HG02588 (cell line): ENCODE results near the gene MTOR.
"Not testable (repeated sequence)": the region's sequence is repeated elsewhere in the genome, so short reads cannot be mapped to it uniquely, and the experiment has no call there.

Experiments
- ATAC-seq: cut with Tn5 transposase; IDR thresholded peaks from one replicate; pipeline ENCODE4 v1.9.1; 2021; ENCODE audit warnings: mild to moderate bottlenecking, moderate library complexity; ENCODE audit not compliant: unreplicated experiment

The MTOR gene

GRCh38 chr1:11067716-11068599 lies 194.4 kb downstream of the MTOR start:
- no peak for ATAC-seq

GRCh38 chr1:11065796-11066195 lies 196.6 kb downstream of the MTOR start:
- no peak for ATAC-seq

- no peak for ATAC-seq
Measured at GRCh38 chr1:11064942-11065341, 197.4 kb downstream of the MTOR start.

DNA sequence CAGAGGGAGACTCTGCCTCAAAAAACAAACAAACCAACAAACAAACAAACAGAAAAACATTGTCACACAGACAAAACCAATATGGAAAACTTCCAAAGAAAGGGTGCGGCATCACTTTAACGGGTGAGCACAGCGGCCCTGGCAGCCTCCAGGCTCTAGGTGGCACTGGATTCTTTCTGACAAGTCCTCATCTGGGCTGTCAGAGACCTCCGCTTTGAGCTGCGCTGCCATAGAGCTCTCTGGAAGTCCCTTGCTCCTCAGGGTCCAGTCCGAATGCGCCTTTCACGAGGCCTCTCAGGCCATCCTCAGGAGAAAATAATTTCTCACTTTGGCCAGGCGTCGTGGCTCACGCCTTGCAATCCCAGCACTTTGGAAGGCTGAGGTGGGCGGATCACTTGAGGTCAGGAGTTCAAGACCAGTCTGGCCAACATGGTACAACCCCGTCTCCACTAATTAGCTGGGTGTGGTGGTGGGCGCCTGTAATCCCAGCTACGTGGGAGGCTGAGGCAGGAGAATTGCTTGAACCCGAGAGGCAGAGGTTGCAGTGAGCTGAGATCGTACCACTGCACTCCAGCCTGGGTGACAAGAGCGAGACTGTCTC lies 198.3 kb downstream of the MTOR start:
- ATAC-seq: not testable (repeated sequence)

- no peak for ATAC-seq
Measured at GRCh38 chr1:11062965-11063401, 199.4 kb downstream of the MTOR start.

DNA sequence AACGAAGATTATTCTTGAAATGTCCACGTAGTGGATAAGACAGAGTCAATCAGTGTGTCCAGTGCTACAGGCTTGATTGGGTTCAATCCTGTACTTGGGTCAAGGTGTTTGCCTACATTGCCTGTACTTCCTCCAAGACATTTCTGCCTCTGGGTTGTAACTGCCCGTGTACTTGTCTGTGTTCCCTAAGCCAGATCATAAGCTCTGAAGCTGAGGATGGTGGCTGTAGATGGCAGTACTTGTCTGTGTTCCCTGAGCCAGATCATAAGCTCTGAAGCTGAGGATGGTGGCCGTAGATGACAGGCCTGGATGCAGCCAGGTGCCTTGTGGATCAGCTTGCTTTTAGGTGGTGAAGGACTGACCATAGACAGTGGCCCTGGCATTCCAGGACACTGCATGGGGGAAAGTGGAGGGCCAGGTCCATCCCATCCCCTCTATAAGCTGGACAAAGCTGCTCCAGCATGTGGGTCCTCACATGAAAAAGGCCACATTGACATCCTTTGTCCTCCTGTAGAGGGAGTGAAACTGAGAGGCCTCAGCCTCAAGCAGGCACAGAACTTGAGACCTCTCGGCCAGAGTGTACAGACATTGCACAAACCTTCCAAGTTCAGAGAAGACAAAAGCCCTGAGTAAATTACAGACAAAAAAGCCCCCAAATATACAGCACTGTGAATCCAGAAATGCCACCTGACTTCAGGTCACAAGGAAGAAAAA lies 200.5 kb downstream of the MTOR start:
- ATAC-seq: no peak

GRCh38 chr1:11059968-11060830 lies 202.2 kb downstream of the MTOR start, which contains the start of gene SRM:
SRM (minus strand) TSS chr1:11060018; CDS start chr1:11059943, 75 bp downstream.
- ATAC-seq: peak; percentile 90

DNA sequence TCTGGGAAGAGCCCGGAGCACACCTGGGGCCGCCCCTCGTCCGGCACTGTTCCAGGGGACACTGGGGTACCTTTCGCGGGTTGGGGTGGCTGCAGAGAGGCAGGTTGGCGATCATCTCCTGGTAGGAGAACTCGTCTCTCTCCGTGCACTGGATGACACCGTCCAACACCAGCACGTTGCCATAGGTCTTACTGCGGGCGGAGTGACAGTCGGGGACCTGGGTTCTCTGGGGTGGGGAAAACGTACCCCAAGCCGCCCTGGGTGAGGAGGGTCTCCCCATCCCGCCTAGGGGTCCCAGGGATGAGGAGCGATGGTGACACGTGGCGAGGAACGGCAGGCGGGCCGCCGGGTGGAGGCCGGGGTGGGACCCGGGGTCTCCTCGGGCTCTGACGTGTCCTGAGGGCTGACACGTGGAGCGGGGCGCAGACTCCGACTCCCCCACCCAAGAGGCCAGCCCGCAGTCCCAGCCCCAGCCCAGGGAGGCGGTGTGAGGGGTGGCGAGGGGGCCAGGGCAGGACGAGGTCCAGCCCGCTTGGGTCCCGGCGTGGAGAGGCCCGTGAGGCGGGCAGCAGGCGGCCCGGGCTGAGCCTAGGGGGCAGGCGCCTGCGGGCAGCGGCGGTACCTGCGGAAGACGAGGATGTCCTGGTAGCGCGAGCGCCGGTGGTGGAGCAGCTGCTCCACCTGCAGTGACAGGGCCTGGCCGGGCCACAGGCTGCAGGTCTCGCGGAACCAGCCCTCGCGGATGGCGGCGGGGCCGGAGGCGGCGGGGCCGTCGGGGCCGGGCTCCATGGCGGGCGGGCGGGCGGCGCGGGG lies 203.0 kb downstream of the MTOR start:
- ATAC-seq: peak; percentile 26

- ATAC-seq: no peak
Measured at GRCh38 chr1:11058595-11059154, 203.7 kb downstream of the MTOR start.

- ATAC-seq: no peak
Measured at GRCh38 chr1:11058026-11058425, 204.3 kb downstream of the MTOR start.

DNA sequence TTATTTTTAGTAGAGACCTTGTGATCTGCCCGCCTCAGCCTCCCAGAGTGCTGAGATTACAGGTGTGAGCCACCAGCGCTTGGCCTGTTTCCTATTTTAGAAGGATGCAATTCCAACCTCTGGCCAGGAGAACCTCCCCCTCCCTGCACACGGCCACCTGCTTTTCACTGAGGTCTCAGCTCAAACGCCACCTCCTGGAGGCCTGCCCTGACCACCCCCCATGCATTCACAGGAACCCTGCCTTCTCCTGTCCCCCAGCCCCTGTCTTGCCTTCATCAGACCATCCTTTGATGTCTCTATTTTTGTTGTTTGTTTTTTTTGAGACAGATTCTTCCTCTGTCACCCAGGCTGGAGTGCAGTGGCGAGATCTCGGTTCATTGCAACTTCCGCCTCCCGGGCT lies 204.9 kb downstream of the MTOR start:
- no peak for ATAC-seq
